HEK293T (cell line): ENCODE results near the gene INO80B.
"Not testable (repeated sequence)": the region's sequence is repeated elsewhere in the genome, so short reads cannot be mapped to it uniquely, and the experiment has no call there.

Source experiments
- ARNT ChIP-seq: fragments of 450-650 bp; IDR thresholded peaks from 2 replicates; pipeline ENCODE4 v1.6.1; 2017; ENCODE audit warnings: mild to moderate bottlenecking
- BHLHE40 ChIP-seq: fragments of 450-650 bp; IDR thresholded peaks from 2 replicates; pipeline ENCODE4 v1.6.1; 2016; ENCODE audit warnings: mild to moderate bottlenecking, moderate library complexity, borderline replicate concordance
- ELF4 ChIP-seq: fragments of 450-650 bp; IDR thresholded peaks from 2 replicates; pipeline ENCODE4 v1.6.1; 2017; ENCODE audit warnings: antibody characterized with exemption
- FOXA1 ChIP-seq: fragments of 450-650 bp; IDR thresholded peaks from 2 replicates; pipeline ENCODE4 v1.6.1; 2016; ENCODE audit warnings: mild to moderate bottlenecking
- FOXK2 ChIP-seq: fragments of 450-650 bp; IDR thresholded peaks from 2 replicates; pipeline ENCODE4 v1.6.1; 2016; ENCODE audit warnings: mild to moderate bottlenecking
- FOXM1 ChIP-seq: fragments of 450-650 bp; IDR thresholded peaks from 2 replicates; pipeline ENCODE4 v1.6.1; 2017; ENCODE audit warnings: mild to moderate bottlenecking, borderline replicate concordance
- HDGF ChIP-seq: fragments of 450-650 bp; IDR thresholded peaks from 2 replicates; pipeline ENCODE4 v1.6.1; 2017; ENCODE audit warnings: antibody characterized with exemption, borderline replicate concordance
- L3MBTL2 ChIP-seq: fragments of 450-650 bp; conservative IDR thresholded peaks from 2 replicates; pipeline ENCODE4 v1.6.1; 2016; ENCODE audit warnings: mild to moderate bottlenecking
- SP1 ChIP-seq: fragments of 450-650 bp; IDR thresholded peaks from 2 replicates; pipeline ENCODE4 v1.6.1; 2017
- SUZ12 ChIP-seq: fragments of 450-650 bp; IDR thresholded peaks from 2 replicates; pipeline ENCODE4 v1.6.1; 2016; ENCODE audit warnings: mild to moderate bottlenecking
- TARDBP ChIP-seq: fragments of 450-650 bp; IDR thresholded peaks from 2 replicates; pipeline ENCODE4 v1.6.1; 2016
- ZNF384 ChIP-seq: fragments of 450-650 bp; IDR thresholded peaks from 2 replicates; pipeline ENCODE4 v1.6.1; 2016
- TF ChIP-seq, protein P1 (sequence below): fragments of 450-650 bp; IDR thresholded peaks from 2 replicates; pipeline ENCODE4 v1.6.1; 2016

- TF ChIP-seq FOXA1, TARDBP, BHLHE40, ARNT, FOXM1, SP1, L3MBTL2, FOXK2, ELF4, ZNF384, HDGF, SUZ12: not testable (repeated sequence)
- TF ChIP-seq, protein P1, sequence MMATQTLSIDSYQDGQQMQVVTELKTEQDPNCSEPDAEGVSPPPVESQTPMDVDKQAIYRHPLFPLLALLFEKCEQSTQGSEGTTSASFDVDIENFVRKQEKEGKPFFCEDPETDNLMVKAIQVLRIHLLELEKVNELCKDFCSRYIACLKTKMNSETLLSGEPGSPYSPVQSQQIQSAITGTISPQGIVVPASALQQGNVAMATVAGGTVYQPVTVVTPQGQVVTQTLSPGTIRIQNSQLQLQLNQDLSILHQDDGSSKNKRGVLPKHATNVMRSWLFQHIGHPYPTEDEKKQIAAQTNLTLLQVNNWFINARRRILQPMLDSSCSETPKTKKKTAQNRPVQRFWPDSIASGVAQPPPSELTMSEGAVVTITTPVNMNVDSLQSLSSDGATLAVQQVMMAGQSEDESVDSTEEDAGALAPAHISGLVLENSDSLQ: not testable (repeated sequence)
Measured at GRCh38 chr2:74442483-74443297, 12.2 kb upstream of the INO80B start.
